Activated T-cell treated with anti-CD3 and anti-CD28 coated beads, Interleukin-2, amount 50 U/mL, for 24 hours (primary cell): ENCODE results near the gene LRRIQ4.

ENCODE experiments used
- DNase-seq: peaks from one replicate; pipeline ENCODE4 v3.0.0-alpha.2; 2020
- H3K27ac Mint-ChIP-seq: 2 replicates; pipeline ENCODE4 v1.8.0; 2020; ENCODE audit warnings: mild to moderate bottlenecking, mixed read lengths
- H3K27me3 Mint-ChIP-seq: 2 replicates; pipeline ENCODE4 v1.8.0; 2020; ENCODE audit warnings: mixed read lengths
- H3K36me3 Mint-ChIP-seq: 2 replicates; pipeline ENCODE4 v1.8.0; 2020; ENCODE audit warnings: low read depth, mixed read lengths
- H3K4me1 Mint-ChIP-seq: 2 replicates; pipeline ENCODE4 v1.8.0; 2020; ENCODE audit warnings: low read depth, mixed read lengths
- H3K4me3 Mint-ChIP-seq: 2 replicates; pipeline ENCODE4 v1.8.0; 2020; ENCODE audit warnings: mild to moderate bottlenecking, moderate library complexity, mixed read lengths
- H3K9me3 Mint-ChIP-seq: 2 replicates; pipeline ENCODE4 v1.8.0; 2020; ENCODE audit warnings: mixed read lengths

Gene LRRIQ4

DNA sequence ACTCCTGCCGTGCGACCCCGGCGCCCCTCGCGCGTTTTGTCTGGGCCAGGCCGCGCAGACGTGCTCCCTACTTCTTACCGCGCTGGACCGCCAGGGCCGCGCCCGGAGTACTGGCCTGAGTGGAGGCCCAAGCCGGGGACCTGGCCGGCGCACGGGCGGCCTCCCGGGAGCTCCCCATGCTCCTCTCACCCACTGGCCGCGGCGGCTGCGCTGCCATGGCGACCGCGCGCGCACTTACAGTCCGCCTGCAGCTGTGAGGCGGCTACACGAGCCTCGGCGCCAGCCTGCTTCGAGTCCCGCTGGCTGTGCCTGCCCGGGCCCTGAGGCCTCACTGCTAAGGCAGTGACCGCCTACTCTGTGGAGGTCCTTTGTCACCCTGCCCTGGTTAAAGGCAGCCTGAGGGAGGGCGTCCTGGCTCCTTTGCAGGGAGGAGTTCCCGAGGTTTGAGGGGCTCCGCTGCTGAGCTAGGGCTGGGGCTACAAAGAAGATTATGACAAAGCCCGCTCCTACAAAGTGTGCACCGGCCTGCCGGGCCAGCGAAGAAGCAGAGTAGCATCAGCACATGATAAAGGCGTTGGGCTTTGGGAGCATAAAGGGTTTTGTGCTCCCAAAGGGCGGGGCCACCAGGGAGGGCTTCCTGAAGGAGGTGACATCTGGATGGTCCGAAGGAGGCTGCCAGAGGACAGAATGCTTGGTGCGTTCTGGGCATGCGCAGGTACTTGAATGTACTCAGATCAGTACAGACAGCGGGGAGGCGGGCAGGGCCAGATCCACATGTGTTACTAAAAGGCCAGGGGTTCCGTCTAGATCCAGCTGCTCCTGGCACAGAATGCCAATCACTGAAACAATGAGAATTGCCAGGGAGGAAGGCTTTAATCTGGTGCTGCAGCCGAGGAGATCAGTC lies at the start of gene LRRIQ4, which contains the start of gene LRRC34:
LRRIQ4 (plus strand) TSS at position 539 of the 904 bp plus-strand sequence. CDS start 9,052 bp downstream, outside the sequence.
LRRC34 (minus strand) TSS at position 573 of the 904 bp plus-strand sequence; CDS start at position 217, 356 bp downstream.
- Mint-ChIP-seq H3K27ac (peak within 1 kb of the TSS; percentile 85), H3K27me3 (no peaks in the 10 kb centered on the region)

DNA sequence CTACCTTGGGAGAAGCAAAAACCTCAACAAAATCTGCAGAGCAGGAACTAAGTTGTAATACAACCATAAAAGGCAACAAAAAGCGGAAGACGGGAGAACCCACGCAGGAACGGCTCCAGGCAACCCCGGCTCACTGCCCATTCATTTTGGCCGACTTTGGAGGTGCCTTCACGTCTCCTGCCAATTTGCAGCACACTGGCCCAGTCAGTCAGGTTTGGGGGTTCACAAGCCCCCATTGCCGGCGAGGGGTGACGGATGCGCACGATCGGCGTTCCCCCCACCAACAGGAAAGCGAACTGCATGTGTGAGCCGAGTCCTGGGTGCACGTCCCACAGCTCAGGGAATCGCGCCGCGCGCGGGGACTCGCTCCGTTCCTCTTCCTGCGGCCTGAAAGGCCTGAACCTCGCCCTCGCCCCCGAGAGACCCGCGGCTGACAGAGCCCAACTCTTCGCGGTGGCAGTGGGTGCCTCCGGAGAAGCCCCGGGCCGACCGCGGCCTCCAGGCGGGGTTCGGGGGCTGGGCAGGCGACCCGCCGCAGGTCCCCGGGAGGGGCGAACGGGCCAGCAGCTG lies 48.3 kb upstream of the LRRIQ4 start:
- Mint-ChIP-seq H3K27me3 (no peaks in the 10 kb centered on the region), H3K4me3 (peak overlapping the region; percentile 95), H3K36me3 (peaks cover 6% of the 10 kb centered on the region), H3K4me1 (peaks cover 39% of the 10 kb centered on the region), H3K9me3 (peaks cover 2% of the 10 kb centered on the region), H3K27ac (peak overlapping the region; percentile 99)
- DNase-seq, result peak; percentile 84

More for the DNA sequence above, at the start of gene LRRIQ4, which contains the start of gene LRRC34:
- Mint-ChIP-seq H3K4me1 (peaks cover 29% of the 10 kb centered on the region), H3K4me3 (peak within 1 kb of the TSS; percentile 72), H3K9me3 (peaks cover 7% of the 10 kb centered on the region), H3K36me3 (no peaks in the 10 kb centered on the region)
- DNase-seq, result peak; percentile 82

DNA sequence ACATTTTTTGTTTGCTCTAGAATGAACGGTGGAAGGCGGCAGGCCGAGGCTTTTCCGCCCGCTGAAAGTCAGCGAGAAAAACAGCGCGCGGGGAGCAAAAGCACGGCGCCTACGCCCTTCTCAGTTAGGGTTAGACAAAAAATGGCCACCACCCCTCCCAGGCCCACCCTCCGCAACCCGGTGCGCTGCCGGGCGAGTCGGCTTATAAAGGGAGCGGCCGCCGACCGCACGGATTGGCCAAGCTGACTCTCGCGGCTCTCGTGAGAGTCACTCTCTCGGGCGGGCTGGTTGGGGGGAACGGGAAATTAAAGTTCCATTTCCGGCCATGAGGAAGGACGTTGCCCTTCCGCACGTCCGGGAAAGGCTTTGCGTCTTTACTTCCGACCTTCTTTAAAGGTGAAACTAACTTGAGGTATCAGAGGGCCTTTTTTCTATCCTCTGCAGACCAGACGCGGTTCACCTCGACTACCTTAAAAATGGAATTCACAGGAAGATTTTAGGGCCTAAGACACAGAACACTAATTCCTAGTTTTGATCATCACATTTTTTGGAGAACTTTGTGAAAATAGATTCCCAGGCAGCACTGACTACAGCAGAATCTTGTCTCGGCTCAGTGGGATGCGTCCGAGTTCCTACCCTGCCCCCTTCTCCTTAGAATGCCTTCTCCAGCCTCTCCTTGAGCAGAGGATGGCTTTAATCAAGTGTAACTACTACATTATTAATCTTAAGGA lies 47.6 kb upstream of the LRRIQ4 start, which contains the start of gene TERC:
TERC (minus strand) TSS at position 179 of the 731 bp plus-strand sequence.
- H3K27me3 Mint-ChIP-seq, result no peaks in the 10 kb centered on the region
- peaks cover 37% of the 10 kb centered on the region for H3K4me1 Mint-ChIP-seq
- DNase-seq, result peak; percentile 94
- peak within 1 kb of the TSS; percentile 99 for H3K27ac Mint-ChIP-seq
- H3K9me3 Mint-ChIP-seq, result peaks cover 2% of the 10 kb centered on the region
- H3K4me3 Mint-ChIP-seq, result peak within 1 kb of the TSS; percentile 95
- peaks cover 9% of the 10 kb centered on the region for H3K36me3 Mint-ChIP-seq

DNA sequence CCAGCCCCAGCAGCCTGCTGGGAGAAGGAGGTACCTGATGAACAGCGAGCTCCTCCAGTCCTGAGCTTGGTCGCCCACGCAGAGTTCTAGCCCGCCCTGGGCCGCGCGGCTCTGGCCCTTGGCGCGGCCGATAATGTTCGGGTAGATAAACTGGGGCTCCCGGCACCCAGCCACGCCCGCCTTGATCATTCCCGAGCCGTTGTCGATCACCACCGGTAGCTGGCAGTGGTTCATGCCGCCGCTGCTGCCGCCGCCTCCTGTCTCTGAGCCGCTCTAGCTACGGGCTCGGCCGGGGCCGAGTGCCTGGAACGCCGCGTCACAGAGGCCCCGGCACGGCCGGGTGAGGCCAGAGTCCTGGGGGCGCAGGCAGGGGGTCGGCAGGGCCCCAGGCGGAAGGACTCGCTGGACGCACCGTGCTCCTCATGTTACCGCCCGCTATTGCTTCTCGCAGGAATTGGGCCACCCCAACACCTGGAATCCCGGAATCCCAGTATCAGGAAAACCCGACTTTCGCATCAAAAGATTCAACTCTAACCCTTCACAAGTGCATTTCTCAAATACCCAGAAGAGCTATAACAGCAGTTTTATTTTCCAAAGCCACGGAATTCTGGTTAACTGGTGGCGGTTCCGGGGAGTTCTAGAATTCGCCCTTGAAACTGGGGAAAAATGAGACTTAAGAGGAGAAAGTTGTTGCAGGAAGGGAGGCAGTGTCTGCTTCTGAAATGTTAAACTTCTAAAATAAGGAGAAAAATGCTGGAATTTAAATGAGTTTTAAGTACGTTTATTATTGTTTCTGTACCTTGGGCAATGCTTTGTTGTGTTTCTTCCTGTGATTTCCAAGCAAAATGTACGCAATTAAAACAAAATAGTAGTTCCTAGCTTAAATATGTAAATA lies 43.1 kb upstream of the LRRIQ4 start, which contains the start of gene ACTRT3:
ACTRT3 (minus strand) TSS at position 275 of the 895 bp plus-strand sequence; CDS start at position 234, 41 bp downstream.
- H3K36me3 Mint-ChIP-seq, result peaks cover 33% of the 10 kb centered on the region
- peak; percentile 81 for DNase-seq
- H3K9me3 Mint-ChIP-seq, result peaks cover 2% of the 10 kb centered on the region
- peak within 1 kb of the TSS; percentile 84 for H3K4me3 Mint-ChIP-seq
- peak within 1 kb of the TSS; percentile 81 for H3K27ac Mint-ChIP-seq
- no peaks in the 10 kb centered on the region for H3K27me3 Mint-ChIP-seq
- H3K4me1 Mint-ChIP-seq, result peaks cover 28% of the 10 kb centered on the region

DNA sequence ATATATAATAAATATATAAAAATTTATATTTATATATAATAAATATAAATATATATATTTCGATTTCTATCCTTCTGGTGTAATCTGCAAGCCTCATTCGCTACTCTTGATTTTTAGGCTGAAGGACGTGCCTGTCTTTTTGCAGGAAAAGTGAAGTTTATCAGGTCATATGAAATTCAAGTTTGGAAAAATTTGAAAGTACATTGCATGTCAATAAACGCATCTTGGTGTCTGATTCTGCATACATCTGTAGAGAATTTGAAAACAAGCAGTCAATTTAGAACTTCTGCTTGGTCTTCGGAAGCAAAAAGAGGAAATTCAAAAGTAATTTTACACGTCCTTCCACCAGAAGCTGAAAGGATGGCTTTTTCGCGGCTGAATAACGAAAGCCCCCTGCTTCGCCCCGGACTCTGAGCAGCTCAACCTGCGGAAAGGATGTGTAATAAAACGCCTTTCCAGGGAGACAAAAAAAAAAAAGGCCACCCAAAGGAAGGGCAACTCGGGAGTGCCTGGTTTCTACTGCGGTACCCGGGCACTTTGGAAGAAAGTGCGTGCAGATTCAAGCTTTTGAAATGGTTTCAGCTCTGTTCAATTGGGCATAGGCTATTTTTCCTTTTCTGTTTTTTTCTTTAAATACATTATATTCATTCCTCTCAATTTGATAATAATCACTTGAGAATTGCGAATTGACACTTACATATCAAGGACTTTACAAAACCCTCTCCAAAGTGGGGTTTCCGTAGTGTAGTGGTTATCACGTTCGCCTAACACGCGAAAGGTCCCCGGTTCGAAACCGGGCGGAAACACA lies 41.0 kb upstream of the LRRIQ4 start:
- DNase-seq, result peak; percentile 72
- Mint-ChIP-seq H3K27me3 (no peaks in the 10 kb centered on the region), H3K36me3 (peaks cover 51% of the 10 kb centered on the region)

DNA sequence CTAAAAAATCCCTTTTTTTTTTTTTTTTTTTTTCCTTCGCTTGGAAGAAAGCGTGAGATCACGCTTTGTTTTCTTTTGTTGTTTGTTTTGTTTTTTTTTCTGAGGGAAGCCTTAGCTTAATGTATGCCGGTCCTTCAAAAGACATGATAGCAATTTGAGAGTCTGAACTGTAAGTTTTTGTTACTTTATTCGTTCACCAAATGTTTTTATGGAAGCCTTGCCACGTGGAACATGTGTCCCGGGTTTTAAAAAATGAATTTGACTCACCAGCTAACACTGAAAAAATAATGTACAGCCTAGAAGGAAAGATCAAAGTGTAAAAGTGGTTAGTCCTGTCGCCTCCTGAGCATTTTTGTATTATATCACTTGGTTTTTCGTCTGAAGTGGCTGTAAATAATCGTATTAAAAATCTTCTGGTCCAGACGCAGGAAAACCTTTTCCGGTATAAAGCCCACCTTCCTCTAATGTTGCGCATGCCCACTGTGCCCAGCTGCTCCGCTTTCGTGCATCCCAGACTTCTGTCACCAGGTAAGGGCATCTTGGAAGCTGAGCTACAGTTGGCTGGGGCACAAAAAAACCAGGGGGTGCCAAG lies 40.3 kb upstream of the LRRIQ4 start:
- no peak for DNase-seq
- peaks cover 42% of the 10 kb centered on the region for H3K4me1 Mint-ChIP-seq
- H3K4me3 Mint-ChIP-seq, result peak overlapping the region; percentile 96
- peaks cover 58% of the 10 kb centered on the region for H3K36me3 Mint-ChIP-seq
- no peaks in the 10 kb centered on the region for H3K27me3 Mint-ChIP-seq
- H3K9me3 Mint-ChIP-seq, result no peaks in the 10 kb centered on the region
- peak overlapping the region; percentile 99 for H3K27ac Mint-ChIP-seq

More for the DNA sequence above, 41.0 kb upstream of the LRRIQ4 start:
- H3K4me3 Mint-ChIP-seq, result peak overlapping the region; percentile 96
- peak overlapping the region; percentile 99 for H3K27ac Mint-ChIP-seq
- no peaks in the 10 kb centered on the region for H3K9me3 Mint-ChIP-seq
- peaks cover 35% of the 10 kb centered on the region for H3K4me1 Mint-ChIP-seq

DNA sequence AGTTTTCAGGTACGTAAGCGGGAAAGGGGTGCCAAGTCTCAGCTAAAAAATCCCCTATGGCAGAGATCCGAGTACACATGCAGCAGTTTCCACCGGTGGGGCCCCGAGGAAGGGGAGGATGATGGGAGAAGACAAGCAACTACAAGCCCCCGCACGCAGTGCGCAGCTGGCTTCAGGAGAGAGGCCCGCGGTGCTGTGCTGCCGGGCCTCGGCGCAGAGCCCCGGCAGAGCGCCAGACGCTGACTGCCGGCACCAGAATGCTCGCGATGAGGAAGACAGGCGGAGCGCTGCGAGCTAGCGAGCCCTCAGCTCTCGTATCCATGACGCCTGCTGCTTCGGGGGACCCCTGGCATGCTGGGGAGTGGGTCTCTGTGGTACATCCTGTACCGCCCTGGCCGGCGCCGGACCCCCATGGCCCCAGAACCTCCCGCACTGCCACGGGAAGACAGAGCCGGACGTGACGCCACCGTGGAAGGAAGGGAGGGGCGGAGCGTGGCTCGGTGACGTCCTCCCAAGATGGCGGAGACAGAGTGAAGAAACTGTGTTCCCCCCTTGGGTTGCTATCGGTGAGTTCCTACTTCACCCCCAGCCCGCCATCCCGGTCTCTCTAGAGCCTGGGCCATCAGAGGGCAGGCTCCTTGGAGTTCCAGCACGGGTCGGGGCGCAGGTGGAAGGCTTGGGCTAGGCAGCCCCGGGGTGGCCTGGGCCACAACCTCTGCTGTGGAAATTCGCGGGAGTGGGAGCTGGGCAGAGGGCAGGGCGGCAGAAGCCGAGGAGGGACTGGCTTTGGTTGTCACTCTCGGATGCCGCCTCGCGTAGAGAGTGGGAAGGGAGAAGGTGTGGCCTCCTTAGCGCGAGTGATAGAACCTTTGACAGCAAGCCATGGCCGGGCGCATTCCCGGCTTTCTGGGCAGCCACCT lies 39.5 kb upstream of the LRRIQ4 start, which contains the start of gene MYNN:
MYNN (plus strand) TSS at position 500 of the 920 bp plus-strand sequence. CDS start 900 bp downstream, outside the sequence.
- peak within 1 kb of the TSS; percentile 99 for H3K27ac Mint-ChIP-seq
- peak; percentile 96 for DNase-seq
- H3K4me3 Mint-ChIP-seq, result peak within 1 kb of the TSS; percentile 96
- peaks cover 66% of the 10 kb centered on the region for H3K36me3 Mint-ChIP-seq
- H3K4me1 Mint-ChIP-seq, result peaks cover 46% of the 10 kb centered on the region
- no peaks in the 10 kb centered on the region for H3K27me3 Mint-ChIP-seq
- no peaks in the 10 kb centered on the region for H3K9me3 Mint-ChIP-seq

DNA sequence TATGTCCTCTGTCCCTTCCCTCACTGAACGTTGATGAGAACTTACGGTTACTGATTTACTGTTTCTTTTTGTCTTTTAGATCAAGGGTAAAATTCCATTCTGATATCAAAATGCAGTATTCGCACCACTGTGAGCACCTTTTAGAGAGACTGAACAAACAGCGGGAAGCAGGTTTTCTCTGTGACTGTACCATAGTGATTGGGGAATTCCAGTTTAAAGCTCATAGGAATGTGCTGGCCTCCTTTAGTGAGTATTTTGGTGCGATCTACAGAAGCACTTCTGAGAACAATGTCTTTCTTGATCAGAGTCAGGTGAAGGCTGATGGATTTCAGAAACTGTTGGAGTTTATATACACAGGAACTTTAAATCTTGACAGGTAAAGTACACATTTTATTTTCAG lies 38.5 kb upstream of the LRRIQ4 start:
- DNase-seq, result no peak
- H3K36me3 Mint-ChIP-seq, result peaks cover 76% of the 10 kb centered on the region
- peak overlapping the region; percentile 99 for H3K27ac Mint-ChIP-seq
- no peaks in the 10 kb centered on the region for H3K27me3 Mint-ChIP-seq
- peaks cover 54% of the 10 kb centered on the region for H3K4me1 Mint-ChIP-seq
- H3K9me3 Mint-ChIP-seq, result no peaks in the 10 kb centered on the region
- H3K4me3 Mint-ChIP-seq, result peak overlapping the region; percentile 96

DNA sequence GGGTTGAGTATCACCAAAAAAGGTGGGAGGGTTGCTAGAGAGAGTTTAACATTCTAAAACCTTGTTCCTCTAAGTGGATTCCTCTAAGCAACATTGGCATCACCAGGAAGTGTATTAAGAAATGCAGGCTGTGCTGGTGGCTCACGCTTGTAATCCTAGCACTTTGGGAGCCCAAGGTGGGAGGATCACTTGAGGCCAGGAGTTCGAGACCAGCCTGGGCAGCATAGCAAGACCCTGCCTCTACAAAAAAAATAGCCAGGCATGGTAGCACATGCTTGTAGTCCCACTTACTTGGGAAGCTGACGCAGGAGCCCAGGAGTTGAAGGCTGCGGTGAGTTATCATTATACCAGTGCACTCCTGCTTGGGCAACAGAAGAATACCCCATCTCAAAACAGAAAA lies 34.8 kb upstream of the LRRIQ4 start:
- Mint-ChIP-seq H3K4me1 (peaks cover 73% of the 10 kb centered on the region), H3K36me3 (peaks cover 99% of the 10 kb centered on the region), H3K27ac (no peak overlapping the region), H3K9me3 (no peaks in the 10 kb centered on the region), H3K4me3 (no peak overlapping the region), H3K27me3 (no peaks in the 10 kb centered on the region)
- no peak for DNase-seq

DNA sequence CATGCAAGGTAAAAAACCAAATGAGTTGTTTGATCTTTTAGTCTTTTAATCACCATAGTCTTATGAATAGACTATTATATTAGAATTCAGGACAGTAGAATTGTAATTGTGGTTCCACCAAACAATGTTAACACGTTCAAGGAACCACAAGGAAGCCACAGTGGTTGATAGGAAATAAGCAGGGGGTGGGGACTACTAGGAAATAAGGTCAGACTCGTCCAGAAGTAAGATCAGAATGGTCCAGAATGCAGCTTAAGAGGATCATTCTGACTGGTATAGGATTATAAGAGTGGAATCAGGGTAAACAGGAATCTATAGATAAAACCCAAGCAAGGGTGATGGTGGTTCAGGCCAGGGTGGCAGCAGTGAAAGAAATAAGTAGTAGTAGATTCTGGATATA lies 31.9 kb upstream of the LRRIQ4 start:
- H3K27me3 Mint-ChIP-seq, result no peaks in the 10 kb centered on the region
- peaks cover 91% of the 10 kb centered on the region for H3K36me3 Mint-ChIP-seq
- no peaks in the 10 kb centered on the region for H3K9me3 Mint-ChIP-seq
- peaks cover 59% of the 10 kb centered on the region for H3K4me1 Mint-ChIP-seq
- H3K27ac Mint-ChIP-seq, result peak overlapping the region; percentile 45
- no peak for DNase-seq
- H3K4me3 Mint-ChIP-seq, result no peak overlapping the region

DNA sequence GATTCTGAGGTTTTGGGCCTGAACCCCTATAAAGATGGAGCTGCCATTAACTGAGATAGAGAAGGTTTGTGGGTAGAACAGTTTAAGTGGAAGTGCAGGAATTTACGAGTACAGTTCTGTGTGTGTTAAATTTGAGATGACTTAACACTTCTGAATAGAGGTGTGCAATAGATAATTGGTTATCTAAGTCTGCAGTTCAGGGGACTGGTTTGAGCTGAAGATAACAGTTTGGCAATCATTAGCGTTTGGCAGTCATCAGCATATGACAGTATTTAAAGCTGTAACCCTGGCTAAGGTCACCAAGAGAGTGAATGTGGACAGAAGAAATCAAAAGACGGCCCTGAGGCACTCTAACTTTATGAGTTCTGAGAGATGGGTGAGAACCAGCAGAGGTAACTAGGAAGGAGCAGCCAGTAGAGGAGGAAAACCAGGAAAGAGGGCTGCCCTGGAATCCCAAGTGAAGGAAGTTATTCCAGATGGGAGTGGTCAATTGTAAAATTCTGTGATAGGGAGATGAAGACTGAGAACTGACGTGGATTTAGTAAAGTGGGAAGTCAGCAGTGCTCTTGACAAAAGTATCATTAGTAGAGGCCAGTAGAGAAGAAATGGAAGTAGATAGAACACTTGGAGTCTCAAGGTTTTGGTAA lies 31.3 kb upstream of the LRRIQ4 start:
- Mint-ChIP-seq H3K9me3 (no peaks in the 10 kb centered on the region), H3K27ac (peak overlapping the region; percentile 45), H3K27me3 (no peaks in the 10 kb centered on the region), H3K36me3 (peaks cover 91% of the 10 kb centered on the region), H3K4me3 (no peak overlapping the region), H3K4me1 (peaks cover 59% of the 10 kb centered on the region)
- no peak for DNase-seq
